PFSK-1 (cell line): Measurements from ENCODE around the gene SARS1.

Experiments used
- POLR2AphosphoS5 ChIP-seq: IDR thresholded peaks from 2 replicates; pipeline ENCODE4 v1.6.1; 2012; ENCODE audit warnings: low read depth, mild to moderate bottlenecking, control low read depth, low read length, moderate library complexity
- SIN3A ChIP-seq: IDR thresholded peaks from 2 replicates; pipeline ENCODE4 v1.6.1; 2012; ENCODE audit warnings: mild to moderate bottlenecking, low read length, moderate library complexity, borderline replicate concordance; ENCODE audit not compliant: insufficient read depth
- TF ChIP-seq, protein P1 (sequence below), 2 experiments: IDR thresholded peaks; 2 replicates each; pipeline versions ENCODE4 v1.6.1 to v1.8.0; 2011 to 2012; ENCODE audit warnings: low read depth in 2 of 2, low read length in 2 of 2, control low read depth in 1 of 2, inconsistent platforms in 1 of 2, mild to moderate bottlenecking in 1 of 2, moderate library complexity in 1 of 2; ENCODE audit not compliant: insufficient read depth in 1 of 2

DNA sequence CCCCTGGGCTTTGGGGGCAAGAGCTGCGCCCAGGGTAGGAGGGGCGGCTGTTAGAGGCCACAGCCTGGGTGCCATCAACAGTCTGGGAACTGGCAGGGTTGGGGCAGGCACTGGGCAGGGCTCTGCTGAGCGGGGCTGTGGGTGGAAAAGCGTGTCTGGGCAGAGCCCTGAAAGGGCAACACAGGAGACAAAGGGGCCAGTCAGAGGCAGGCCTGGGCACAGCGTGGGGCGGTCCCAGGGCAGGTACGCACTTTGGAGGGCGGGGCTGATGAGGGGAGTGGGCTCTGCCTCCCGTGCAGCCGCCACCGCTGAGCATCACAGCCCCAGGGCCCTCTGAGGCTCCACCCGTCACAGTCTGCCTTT is 49.5 kb downstream of the SARS1 start:
- TF ChIP-seq POLR2AphosphoS5 = no peak
- TF ChIP-seq SIN3A = no peak
- TF ChIP-seq, protein P1, sequence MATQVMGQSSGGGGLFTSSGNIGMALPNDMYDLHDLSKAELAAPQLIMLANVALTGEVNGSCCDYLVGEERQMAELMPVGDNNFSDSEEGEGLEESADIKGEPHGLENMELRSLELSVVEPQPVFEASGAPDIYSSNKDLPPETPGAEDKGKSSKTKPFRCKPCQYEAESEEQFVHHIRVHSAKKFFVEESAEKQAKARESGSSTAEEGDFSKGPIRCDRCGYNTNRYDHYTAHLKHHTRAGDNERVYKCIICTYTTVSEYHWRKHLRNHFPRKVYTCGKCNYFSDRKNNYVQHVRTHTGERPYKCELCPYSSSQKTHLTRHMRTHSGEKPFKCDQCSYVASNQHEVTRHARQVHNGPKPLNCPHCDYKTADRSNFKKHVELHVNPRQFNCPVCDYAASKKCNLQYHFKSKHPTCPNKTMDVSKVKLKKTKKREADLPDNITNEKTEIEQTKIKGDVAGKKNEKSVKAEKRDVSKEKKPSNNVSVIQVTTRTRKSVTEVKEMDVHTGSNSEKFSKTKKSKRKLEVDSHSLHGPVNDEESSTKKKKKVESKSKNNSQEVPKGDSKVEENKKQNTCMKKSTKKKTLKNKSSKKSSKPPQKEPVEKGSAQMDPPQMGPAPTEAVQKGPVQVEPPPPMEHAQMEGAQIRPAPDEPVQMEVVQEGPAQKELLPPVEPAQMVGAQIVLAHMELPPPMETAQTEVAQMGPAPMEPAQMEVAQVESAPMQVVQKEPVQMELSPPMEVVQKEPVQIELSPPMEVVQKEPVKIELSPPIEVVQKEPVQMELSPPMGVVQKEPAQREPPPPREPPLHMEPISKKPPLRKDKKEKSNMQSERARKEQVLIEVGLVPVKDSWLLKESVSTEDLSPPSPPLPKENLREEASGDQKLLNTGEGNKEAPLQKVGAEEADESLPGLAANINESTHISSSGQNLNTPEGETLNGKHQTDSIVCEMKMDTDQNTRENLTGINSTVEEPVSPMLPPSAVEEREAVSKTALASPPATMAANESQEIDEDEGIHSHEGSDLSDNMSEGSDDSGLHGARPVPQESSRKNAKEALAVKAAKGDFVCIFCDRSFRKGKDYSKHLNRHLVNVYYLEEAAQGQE (IDR thresholded peaks at IDR 0.05; ENCODE audit: insufficient read depth in 1 of 2, low read depth in 2 of 2, low read length in 2 of 2) = no peak
